ENCODE data around the gene LPP. TPM values are rescaled to one million over a fixed set of nuclear protein-coding genes. Genes with fewer than 3 reads are reported as not detected.

Gene LPP
- total and polyA plus RNA-seq, 10 of the 15 experiments (the other 5 are each of a cell fraction or from before 2014, with no cell fraction given): under 0.01 to 0.62 (median 0.03) TPM

DNA sequence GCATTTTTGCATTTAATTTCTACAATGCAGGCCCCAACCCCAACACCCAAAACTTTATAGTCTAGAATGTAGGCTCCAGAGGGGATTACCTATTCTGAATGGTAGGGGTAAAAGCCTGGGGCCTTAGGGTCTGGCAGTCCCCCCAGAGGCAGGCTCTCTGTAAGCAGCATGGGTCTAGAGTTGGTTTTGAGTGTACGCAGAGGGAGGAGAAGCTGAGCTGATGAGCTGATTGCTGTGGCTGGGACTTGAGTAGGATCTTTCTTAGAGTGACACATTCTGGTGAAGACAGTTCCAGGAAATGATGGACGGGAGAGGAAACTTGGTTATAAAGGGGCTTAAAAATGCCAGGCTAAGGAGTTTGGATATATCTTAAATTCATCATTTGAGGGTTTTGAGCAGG, 2.1 kb downstream of the LPP start:
- ChIA-PET RAD21 (ENCODE audit: unreplicated experiment) (no interaction called here), POLR2A (no interaction called here), SMC1A (ENCODE audit: uncharacterized antibody, unreplicated experiment) (no interaction called here), CTCF (no interaction called here)
- no TSS peak for BruUV-seq (replicated peaks)
- FAIRE-seq (no peak), ATAC-seq (no peak), DNase-seq (ENCODE audit: low read depth, low spot score) (no peak)
- in situ Hi-C loops (cut with MboI) (no loop called here), intact Hi-C loops (cut with micrococcal nuclease; ENCODE audit: unreplicated experiment) (no loop called here)
- H3K9me3 ChIP-seq (replicated peaks; ENCODE audit: control insufficient read depth, insufficient read depth, low read length): no peaks in the 10 kb centered on the region; the same call in 2 of the 3 replicates
- TF ChIP-seq SUPT20H (IDR thresholded peaks at IDR 0.05; ENCODE audit: borderline replicate concordance, control insufficient read depth, low read depth, low read length) (no peak), RBBP5 (conservative IDR thresholded peaks at IDR 0.05) (no peak)
- TF ChIP-seq, protein P1, sequence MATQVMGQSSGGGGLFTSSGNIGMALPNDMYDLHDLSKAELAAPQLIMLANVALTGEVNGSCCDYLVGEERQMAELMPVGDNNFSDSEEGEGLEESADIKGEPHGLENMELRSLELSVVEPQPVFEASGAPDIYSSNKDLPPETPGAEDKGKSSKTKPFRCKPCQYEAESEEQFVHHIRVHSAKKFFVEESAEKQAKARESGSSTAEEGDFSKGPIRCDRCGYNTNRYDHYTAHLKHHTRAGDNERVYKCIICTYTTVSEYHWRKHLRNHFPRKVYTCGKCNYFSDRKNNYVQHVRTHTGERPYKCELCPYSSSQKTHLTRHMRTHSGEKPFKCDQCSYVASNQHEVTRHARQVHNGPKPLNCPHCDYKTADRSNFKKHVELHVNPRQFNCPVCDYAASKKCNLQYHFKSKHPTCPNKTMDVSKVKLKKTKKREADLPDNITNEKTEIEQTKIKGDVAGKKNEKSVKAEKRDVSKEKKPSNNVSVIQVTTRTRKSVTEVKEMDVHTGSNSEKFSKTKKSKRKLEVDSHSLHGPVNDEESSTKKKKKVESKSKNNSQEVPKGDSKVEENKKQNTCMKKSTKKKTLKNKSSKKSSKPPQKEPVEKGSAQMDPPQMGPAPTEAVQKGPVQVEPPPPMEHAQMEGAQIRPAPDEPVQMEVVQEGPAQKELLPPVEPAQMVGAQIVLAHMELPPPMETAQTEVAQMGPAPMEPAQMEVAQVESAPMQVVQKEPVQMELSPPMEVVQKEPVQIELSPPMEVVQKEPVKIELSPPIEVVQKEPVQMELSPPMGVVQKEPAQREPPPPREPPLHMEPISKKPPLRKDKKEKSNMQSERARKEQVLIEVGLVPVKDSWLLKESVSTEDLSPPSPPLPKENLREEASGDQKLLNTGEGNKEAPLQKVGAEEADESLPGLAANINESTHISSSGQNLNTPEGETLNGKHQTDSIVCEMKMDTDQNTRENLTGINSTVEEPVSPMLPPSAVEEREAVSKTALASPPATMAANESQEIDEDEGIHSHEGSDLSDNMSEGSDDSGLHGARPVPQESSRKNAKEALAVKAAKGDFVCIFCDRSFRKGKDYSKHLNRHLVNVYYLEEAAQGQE (IDR thresholded peaks at IDR 0.05; ENCODE audit: low read depth, low read length): no peak
- H4K20me1 ChIP-seq (ENCODE audit: control insufficient read depth, insufficient read depth): no peaks in the 10 kb centered on the region; the same call in 1 of the 2 replicates
- 72% methylated on average over 2 of the region's 2 CpGs for WGBS (ENCODE audit: insufficient coverage, insufficient replicate concordance, low lambda C conversion rate, missing lambda C conversion rate)
- no peak overlapping the region for H3K27ac ChIP-seq (ENCODE audit: control insufficient read depth, insufficient read depth)
- H3K4me3 ChIP-seq: no peak overlapping the region
- H3K9ac ChIP-seq (ENCODE audit: control insufficient read depth, insufficient read depth, low read length): no peak overlapping the region
- no peak overlapping the region for H3K4me2 ChIP-seq (ENCODE audit: control insufficient read depth, insufficient read depth)
- no peak overlapping the region for H2AFZ ChIP-seq (ENCODE audit: control insufficient read depth, low read depth, low read length)
- peaks cover 4 to 11% of the 10 kb centered on the region in 2 experiments for H3K27me3 ChIP-seq (replicated peaks in 1 of 2; ENCODE audit: control insufficient read depth in 2 of 2, insufficient read depth in 2 of 2, low read length in 1 of 2)
- no peaks in the 10 kb centered on the region for H3K4me1 ChIP-seq (ENCODE audit: control insufficient read depth, insufficient read depth, low read length)
- no peaks in the 10 kb centered on the region for H3K36me3 ChIP-seq (ENCODE audit: control insufficient read depth in 2 of 2, insufficient read depth in 2 of 2, low read length in 1 of 2)
- H3K79me2 ChIP-seq (ENCODE audit: control insufficient read depth, insufficient read depth, low read length): no peaks in the 10 kb centered on the region

DNA sequence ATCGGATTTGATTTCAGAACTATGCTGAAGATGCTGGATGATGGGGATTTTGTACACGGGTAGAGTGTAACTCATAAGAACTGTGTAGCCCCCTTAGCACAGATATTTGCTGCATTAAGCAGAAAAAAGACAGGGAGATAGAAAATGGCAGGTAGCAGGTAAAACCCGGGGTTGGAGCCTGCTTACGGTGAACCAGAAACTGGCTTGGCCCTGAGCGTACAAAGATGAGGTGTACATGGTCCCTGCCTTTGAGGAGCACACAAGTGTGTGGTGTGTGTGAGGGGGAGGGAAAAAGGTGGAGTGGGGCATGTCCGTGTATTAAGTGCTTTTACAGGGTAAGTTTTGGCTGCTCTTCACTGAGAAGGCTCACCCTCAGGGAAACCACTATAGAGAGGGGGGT, 3.5 kb downstream of the LPP start:
- Histone ChIP-seq H3K4me3 (no peak overlapping the region), H3K36me3 (ENCODE audit: control insufficient read depth in 2 of 2, insufficient read depth in 2 of 2, low read length in 1 of 2) (no peaks in the 10 kb centered on the region), H4K20me1 (ENCODE audit: control insufficient read depth, insufficient read depth) (no peaks in the 10 kb centered on the region; the same call in 1 of the 2 replicates), H3K9me3 (replicated peaks; ENCODE audit: control insufficient read depth, insufficient read depth, low read length) (no peaks in the 10 kb centered on the region; the same call in 2 of the 3 replicates), H3K27me3 (replicated peaks in 1 of 2; ENCODE audit: control insufficient read depth in 2 of 2, insufficient read depth in 2 of 2, low read length in 1 of 2) (peaks cover 4 to 11% of the 10 kb centered on the region in 2 experiments), H3K79me2 (ENCODE audit: control insufficient read depth, insufficient read depth, low read length) (no peaks in the 10 kb centered on the region), H2AFZ (ENCODE audit: control insufficient read depth, low read depth, low read length) (no peak overlapping the region), H3K9ac (ENCODE audit: control insufficient read depth, insufficient read depth, low read length) (no peak overlapping the region), H3K4me2 (ENCODE audit: control insufficient read depth, insufficient read depth) (no peak overlapping the region), H3K27ac (ENCODE audit: control insufficient read depth, insufficient read depth) (no peak overlapping the region), H3K4me1 (ENCODE audit: control insufficient read depth, insufficient read depth, low read length) (no peaks in the 10 kb centered on the region)
- FAIRE-seq: no peak
- 77% methylated on average over 6 of the region's 6 CpGs for WGBS (ENCODE audit: insufficient coverage, insufficient replicate concordance, low lambda C conversion rate, missing lambda C conversion rate)
- no peak for ATAC-seq
- RAD21 ChIA-PET (ENCODE audit: unreplicated experiment): no interaction called here
- POLR2A ChIA-PET: no interaction called here
- no peak for DNase-seq (ENCODE audit: low read depth, low spot score)
- no TSS peak for BruUV-seq (replicated peaks)
- in situ Hi-C loops (cut with MboI): no loop called here
- intact Hi-C loops (cut with micrococcal nuclease; ENCODE audit: unreplicated experiment): no loop called here
- CTCF ChIA-PET: interaction anchor here (1.3 kb wide), 1 partner anchor 410 kb away, joined by 3 read pairs; no protein-coding TSS in a partner anchor
- SMC1A ChIA-PET (ENCODE audit: uncharacterized antibody, unreplicated experiment): no interaction called here
- TF ChIP-seq ZNF24 (IDR thresholded peaks at IDR 0.05): no peak
- no peak for TF ChIP-seq SMC3 (IDR thresholded peaks at IDR 0.05; ENCODE audit: borderline replicate concordance, low read length)
- TF ChIP-seq SUPT20H (IDR thresholded peaks at IDR 0.05; ENCODE audit: borderline replicate concordance, control insufficient read depth, low read depth, low read length): no peak
- no peak for TF ChIP-seq SMAD1 (IDR thresholded peaks at IDR 0.05; ENCODE audit: low read depth, partially characterized antibody)
- no peak for TF ChIP-seq RAD51 (IDR thresholded peaks at IDR 0.05)
- TF ChIP-seq ZNF207 (IDR thresholded peaks at IDR 0.05; ENCODE audit: borderline replicate concordance): no peak
- TF ChIP-seq RUNX3 (IDR thresholded peaks at IDR 0.05; ENCODE audit: low read length): no peak
- TF ChIP-seq ZNF217 (IDR thresholded peaks at IDR 0.05): no peak
- TF ChIP-seq POLR2AphosphoS2 (IDR thresholded peaks at IDR 0.05; ENCODE audit: low read depth, low read length): no peak
- TF ChIP-seq FOXM1 (IDR thresholded peaks at IDR 0.05; ENCODE audit: low read depth, low read length): no peak
- TF ChIP-seq, protein P2, sequence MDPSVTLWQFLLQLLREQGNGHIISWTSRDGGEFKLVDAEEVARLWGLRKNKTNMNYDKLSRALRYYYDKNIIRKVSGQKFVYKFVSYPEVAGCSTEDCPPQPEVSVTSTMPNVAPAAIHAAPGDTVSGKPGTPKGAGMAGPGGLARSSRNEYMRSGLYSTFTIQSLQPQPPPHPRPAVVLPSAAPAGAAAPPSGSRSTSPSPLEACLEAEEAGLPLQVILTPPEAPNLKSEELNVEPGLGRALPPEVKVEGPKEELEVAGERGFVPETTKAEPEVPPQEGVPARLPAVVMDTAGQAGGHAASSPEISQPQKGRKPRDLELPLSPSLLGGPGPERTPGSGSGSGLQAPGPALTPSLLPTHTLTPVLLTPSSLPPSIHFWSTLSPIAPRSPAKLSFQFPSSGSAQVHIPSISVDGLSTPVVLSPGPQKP (IDR thresholded peaks at IDR 0.05; ENCODE audit: low read depth, low read length): no peak
- TF ChIP-seq SIX5 (IDR thresholded peaks at IDR 0.05; ENCODE audit: low read depth, low read length, severe bottlenecking): no peak
- TF ChIP-seq EED (IDR thresholded peaks at IDR 0.05; ENCODE audit: low read depth): no peak

Data from GM12878 (cell line).